ENCODE measurements around the gene ANXA6. TPM values are rescaled to one million over a fixed set of nuclear protein-coding genes. Genes with fewer than 3 reads are reported as not detected.
A peak's percentile ranks its signal among the peaks of the same experiment; 100 is the strongest.

The ANXA6 gene
- total RNA-seq, 6 experiments from 2014 or later: 507 to 578 (median 546) TPM

DNA sequence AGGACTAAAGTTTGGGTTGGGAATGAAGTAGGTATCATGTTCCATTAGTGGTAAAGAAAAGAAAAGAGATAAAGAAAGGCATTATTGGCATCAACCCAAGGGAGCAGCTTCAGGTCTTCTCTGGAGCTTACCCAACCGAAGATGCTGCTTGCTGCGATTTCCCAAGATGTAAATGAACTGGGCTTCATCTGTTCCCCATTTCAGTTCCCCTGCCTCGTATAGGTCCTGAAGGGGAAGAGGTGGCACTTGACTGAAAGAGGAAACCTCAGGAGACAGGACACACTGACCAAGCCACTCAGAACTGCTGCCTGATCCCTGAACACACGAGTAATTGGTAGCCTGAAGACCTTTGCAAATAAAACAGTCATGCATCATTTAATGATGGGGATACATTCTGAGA lies 24.6 kb downstream of the ANXA6 start:
- Mint-ChIP-seq H3K4me3 (no peak overlapping the region), H3K9me3 (no peaks in the 10 kb centered on the region), H3K27me3 (ENCODE audit: insufficient read depth) (peaks cover 4% of the 10 kb centered on the region; the same call in 1 of the 2 replicates), H3K4me1 (ENCODE audit: low read depth) (no peaks in the 10 kb centered on the region; the same call in 1 of the 2 replicates), H3K36me3 (ENCODE audit: low read depth) (peaks cover 69% of the 10 kb centered on the region), H3K27ac (no peak overlapping the region)
- DNase-seq: no peak
- TF ChIP-seq, protein P1, sequence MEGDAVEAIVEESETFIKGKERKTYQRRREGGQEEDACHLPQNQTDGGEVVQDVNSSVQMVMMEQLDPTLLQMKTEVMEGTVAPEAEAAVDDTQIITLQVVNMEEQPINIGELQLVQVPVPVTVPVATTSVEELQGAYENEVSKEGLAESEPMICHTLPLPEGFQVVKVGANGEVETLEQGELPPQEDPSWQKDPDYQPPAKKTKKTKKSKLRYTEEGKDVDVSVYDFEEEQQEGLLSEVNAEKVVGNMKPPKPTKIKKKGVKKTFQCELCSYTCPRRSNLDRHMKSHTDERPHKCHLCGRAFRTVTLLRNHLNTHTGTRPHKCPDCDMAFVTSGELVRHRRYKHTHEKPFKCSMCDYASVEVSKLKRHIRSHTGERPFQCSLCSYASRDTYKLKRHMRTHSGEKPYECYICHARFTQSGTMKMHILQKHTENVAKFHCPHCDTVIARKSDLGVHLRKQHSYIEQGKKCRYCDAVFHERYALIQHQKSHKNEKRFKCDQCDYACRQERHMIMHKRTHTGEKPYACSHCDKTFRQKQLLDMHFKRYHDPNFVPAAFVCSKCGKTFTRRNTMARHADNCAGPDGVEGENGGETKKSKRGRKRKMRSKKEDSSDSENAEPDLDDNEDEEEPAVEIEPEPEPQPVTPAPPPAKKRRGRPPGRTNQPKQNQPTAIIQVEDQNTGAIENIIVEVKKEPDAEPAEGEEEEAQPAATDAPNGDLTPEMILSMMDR (IDR thresholded peaks at IDR 0.05): no peak

DNA sequence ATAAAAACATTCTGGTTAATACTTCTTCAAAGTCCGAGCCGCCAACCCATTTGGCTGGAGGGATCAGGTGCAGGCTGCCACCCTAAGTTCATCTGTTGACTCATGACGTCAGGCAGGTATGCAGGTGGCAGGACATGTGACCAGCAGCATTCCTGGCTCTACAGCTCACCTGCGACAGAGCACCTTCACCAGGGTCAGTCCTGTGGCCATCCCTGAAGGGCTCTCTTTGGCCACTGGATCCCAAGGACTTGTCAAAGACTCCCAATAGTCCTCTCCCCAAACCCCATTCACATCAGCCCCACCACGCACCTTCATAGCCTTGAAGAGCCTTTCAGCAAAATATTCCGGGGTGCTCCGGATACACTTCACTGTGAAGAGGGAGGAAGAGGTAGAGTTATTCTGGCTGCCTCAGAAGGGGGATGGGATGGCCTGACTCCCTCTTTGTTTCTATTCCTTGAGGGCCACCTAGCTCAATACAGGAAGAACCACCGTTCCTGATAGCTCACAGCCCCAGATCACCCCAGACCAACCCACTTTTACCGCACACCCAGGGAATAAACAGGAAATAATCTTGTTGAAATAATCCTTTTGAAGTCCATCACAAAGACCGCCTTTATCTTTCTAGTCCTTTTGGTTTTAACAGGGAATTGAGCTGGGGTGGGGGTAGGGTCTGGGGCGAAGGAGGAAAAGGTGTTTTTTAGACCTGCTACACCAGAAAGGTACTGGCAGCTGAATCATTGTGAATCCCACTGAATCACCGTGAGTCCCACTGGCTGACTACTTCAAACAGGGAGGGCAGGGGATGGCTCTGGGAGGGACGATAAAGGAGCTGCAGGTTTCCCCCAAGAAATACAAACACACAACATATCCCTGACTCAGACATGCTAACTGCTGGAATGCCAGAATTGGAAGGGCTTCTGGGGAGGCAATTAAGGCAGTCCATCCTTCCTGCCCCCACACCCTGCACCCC lies 26.4 kb downstream of the ANXA6 start:
- peaks cover 67% of the 10 kb centered on the region for H3K36me3 Mint-ChIP-seq (ENCODE audit: low read depth)
- peaks cover 3% of the 10 kb centered on the region; the same call in 1 of the 2 replicates for H3K4me1 Mint-ChIP-seq (ENCODE audit: low read depth)
- DNase-seq: no peak
- TF ChIP-seq, protein P1 (IDR thresholded peaks at IDR 0.05): no peak
- no peak overlapping the region for H3K4me3 Mint-ChIP-seq
- H3K27ac Mint-ChIP-seq: 0 out of 2 replicates have a peak overlapping the region, but pooled peaks have one; percentile 2
- peaks cover 4% of the 10 kb centered on the region for H3K27me3 Mint-ChIP-seq (ENCODE audit: insufficient read depth)
- no peaks in the 10 kb centered on the region for H3K9me3 Mint-ChIP-seq

DNA sequence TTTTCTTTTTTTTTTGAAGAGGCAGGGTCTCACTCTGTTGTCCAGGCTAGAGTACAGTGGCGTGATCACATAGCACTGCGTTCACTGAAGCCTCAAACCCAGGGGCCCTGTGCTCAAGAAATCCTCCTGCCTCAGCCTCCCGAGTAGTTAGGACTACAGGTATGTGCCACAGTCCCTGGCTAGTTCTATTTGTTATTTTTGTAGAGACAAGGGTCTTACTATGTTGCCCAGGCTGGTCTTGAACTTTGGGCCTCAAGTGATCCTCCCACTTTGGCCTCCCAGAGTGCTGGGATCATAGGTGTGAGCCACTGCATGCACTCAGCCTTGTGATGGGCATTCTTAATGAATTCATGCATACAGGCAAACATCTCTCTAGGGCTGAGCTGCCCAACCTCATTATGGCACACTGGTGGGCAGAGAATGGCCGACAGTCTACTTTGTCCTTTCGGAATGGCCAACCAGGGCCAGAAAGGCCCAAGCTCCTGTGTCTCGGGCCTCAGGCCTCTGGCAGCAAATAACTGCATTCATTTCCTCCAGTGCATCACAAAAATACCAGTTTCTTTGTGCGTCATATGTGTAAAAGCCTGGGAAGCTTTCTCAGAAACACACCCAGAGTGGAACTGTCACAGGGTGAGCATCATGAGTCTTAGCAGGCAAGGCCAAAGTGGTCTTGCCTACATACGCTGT lies 27.2 kb downstream of the ANXA6 start:
- Mint-ChIP-seq H3K27me3 (ENCODE audit: insufficient read depth) (peaks cover 4% of the 10 kb centered on the region), H3K9me3 (no peaks in the 10 kb centered on the region), H3K4me1 (ENCODE audit: low read depth) (peaks cover 7% of the 10 kb centered on the region; the same call in 1 of the 2 replicates), H3K27ac (peak overlapping the region; percentile 44; the same call in 1 of the 2 replicates), H3K4me3 (no peak overlapping the region), H3K36me3 (ENCODE audit: low read depth) (peaks cover 68% of the 10 kb centered on the region)
- no peak for DNase-seq
- TF ChIP-seq, protein P1 (IDR thresholded peaks at IDR 0.05): no peak

DNA sequence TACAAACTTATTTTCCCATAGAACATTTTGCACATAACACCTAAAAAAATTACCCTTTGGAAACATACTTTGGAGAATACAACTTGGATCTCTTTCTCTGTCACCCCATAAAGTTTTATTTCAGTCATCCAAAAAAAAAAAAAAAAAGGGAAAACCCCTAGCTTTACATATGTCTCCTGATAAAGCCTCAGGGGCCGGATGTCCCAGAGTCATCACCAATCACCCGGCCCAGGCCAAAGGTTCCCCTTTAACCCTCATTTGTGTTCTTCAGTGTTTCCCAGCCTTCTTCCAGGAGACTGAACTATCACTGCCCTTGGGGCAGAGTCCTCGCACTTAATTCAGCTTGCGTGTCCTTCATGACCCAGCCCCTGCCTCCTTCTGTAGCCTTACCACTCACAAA lies 28.8 kb downstream of the ANXA6 start:
- H3K9me3 Mint-ChIP-seq: no peaks in the 10 kb centered on the region
- peaks cover 14% of the 10 kb centered on the region for H3K4me1 Mint-ChIP-seq (ENCODE audit: low read depth)
- H3K27ac Mint-ChIP-seq: no peak overlapping the region
- H3K27me3 Mint-ChIP-seq (ENCODE audit: insufficient read depth): peaks cover 7% of the 10 kb centered on the region
- peaks cover 63% of the 10 kb centered on the region for H3K36me3 Mint-ChIP-seq (ENCODE audit: low read depth)
- TF ChIP-seq, protein P1 (IDR thresholded peaks at IDR 0.05): no peak
- no peak overlapping the region for H3K4me3 Mint-ChIP-seq
- no peak for DNase-seq

DNA sequence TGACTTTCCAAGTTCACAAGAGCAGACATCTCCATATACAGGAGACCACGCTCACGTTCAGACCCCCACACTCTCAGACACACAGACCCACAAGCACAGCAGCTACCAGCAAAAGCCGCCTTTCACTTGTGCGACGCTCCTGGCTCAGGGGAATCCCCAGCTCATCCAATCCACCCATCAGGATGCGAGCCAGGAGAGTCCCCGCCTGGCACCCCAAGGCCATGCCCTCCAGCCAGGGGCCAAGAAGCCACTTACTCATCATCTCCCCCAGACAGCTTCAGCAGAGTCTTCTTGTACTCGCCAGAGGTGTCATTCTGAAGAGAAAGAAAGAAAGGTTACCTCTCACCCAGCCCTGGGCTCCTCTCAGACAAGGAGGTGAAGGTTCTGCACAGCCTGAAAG lies 29.7 kb downstream of the ANXA6 start:
- Mint-ChIP-seq H3K36me3 (ENCODE audit: low read depth) (peaks cover 55% of the 10 kb centered on the region), H3K9me3 (no peaks in the 10 kb centered on the region), H3K4me3 (no peak overlapping the region), H3K27me3 (ENCODE audit: insufficient read depth) (peaks cover 7% of the 10 kb centered on the region), H3K27ac (peak overlapping the region; percentile 1; the same call in 1 of the 2 replicates), H3K4me1 (ENCODE audit: low read depth) (peaks cover 16% of the 10 kb centered on the region)
- TF ChIP-seq, protein P1 (IDR thresholded peaks at IDR 0.05): no peak
- no peak for DNase-seq
